ENCODE data around the gene TJP2. TPM values are rescaled to one million over a fixed set of nuclear protein-coding genes. Genes with fewer than 3 reads are reported as not detected.

TJP2 gene
- total RNA-seq, 3 donors from 2014 or later (not counting 1 experiment from before 2014, with no cell fraction given): 6.8 to 10.0 (median 9.6) TPM

DNA sequence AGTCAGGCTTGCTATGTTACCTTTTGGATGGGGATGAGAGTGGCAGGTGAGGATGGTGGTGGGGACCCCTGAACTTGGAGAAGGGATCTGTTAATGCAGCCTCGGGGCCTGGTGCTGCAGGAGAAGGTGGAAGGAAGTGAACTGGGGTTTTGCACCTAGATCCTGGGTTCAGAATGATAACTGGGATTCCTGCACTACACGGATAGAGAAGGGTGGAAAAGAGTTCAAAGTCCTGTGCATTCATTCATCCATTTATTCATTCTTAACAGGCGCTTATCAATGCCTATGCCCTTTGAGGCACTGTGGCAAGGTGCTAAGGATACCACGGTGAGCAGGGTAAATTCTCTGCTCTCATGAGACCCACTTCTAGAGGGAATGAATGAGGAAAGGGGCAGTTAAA lies 41.7 kb upstream of the TJP2 start:
- Mint-ChIP-seq H3K27ac (no peak overlapping the region), H3K9me3 (no peaks in the 10 kb centered on the region), H3K4me1 (no peaks in the 10 kb centered on the region), H3K27me3 (ENCODE audit: low read depth in 2 of 2) (no peaks in the 10 kb centered on the region), H3K4me3 (no peak overlapping the region), H3K36me3 (no peaks in the 10 kb centered on the region)
- 96% methylated on average over 3 of the region's 4 CpGs for WGBS (ENCODE audit: insufficient coverage)
- ATAC-seq (no peak), DNase-seq (no peak)
- Histone ChIP-seq H3K27ac (ENCODE audit: low read length) (no peak overlapping the region), H3K9me3 (ENCODE audit: control insufficient read depth, insufficient read depth, low read length) (no peaks in the 10 kb centered on the region), H3K4me1 (ENCODE audit: control insufficient read depth, insufficient read depth, low read length) (no peaks in the 10 kb centered on the region), H3K27me3 (ENCODE audit: control insufficient read depth, insufficient read depth, low read length) (no peaks in the 10 kb centered on the region), H3K4me3 (ENCODE audit: low read length) (no peak overlapping the region), H3K36me3 (ENCODE audit: control insufficient read depth, insufficient read depth, low read length) (no peaks in the 10 kb centered on the region)
- intact Hi-C loops (cut with micrococcal nuclease): no loop called here
- no peak for TF ChIP-seq CTCF (IDR thresholded peaks at IDR 0.05)

- TF ChIP-seq CTCF (IDR thresholded peaks at IDR 0.05): no peak
- Mint-ChIP-seq H3K36me3 (no peaks in the 10 kb centered on the region), H3K4me1 (no peaks in the 10 kb centered on the region), H3K4me3 (no peak overlapping the region), H3K9me3 (no peaks in the 10 kb centered on the region), H3K27me3 (ENCODE audit: low read depth in 2 of 2) (no peaks in the 10 kb centered on the region), H3K27ac (no peak overlapping the region)
- Histone ChIP-seq H3K27ac (ENCODE audit: low read length) (no peak overlapping the region), H3K9me3 (ENCODE audit: control insufficient read depth, insufficient read depth, low read length) (no peaks in the 10 kb centered on the region), H3K4me3 (ENCODE audit: low read length) (no peak overlapping the region), H3K36me3 (ENCODE audit: control insufficient read depth, insufficient read depth, low read length) (no peaks in the 10 kb centered on the region), H3K27me3 (ENCODE audit: control insufficient read depth, insufficient read depth, low read length) (no peaks in the 10 kb centered on the region), H3K4me1 (ENCODE audit: control insufficient read depth, insufficient read depth, low read length) (no peaks in the 10 kb centered on the region)
- ATAC-seq: no peak
- WGBS (ENCODE audit: insufficient coverage): 80% methylated on average over 6 of the region's 6 CpGs
- DNase-seq: no peak
- intact Hi-C loops (cut with micrococcal nuclease): no loop called here
Measured at GRCh38 chr9:69134412-69134811, 39.7 kb upstream of the TJP2 start.

DNA sequence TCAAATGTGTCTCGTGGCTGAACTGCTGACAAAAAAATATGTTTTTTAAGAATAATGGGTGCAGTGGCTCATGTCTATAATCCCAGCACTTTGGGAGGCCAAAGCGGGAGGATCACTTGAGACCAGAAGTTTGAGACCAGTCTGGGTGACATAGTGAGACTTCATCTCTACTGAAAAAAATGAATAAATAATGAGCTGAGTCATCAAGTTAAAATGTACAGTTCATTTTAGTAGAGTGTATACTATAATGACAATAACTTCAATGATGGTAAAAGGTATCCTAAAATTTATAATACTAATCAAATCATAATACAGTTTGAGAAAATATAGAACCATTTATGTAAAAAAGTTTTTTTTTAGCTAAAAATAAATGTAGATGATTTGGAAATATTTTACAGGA lies 37.9 kb upstream of the TJP2 start:
- DNase-seq (no peak), ATAC-seq (no peak)
- Mint-ChIP-seq H3K27ac (no peak overlapping the region), H3K4me1 (no peaks in the 10 kb centered on the region), H3K4me3 (no peak overlapping the region), H3K9me3 (no peaks in the 10 kb centered on the region), H3K27me3 (ENCODE audit: low read depth in 2 of 2) (no peaks in the 10 kb centered on the region), H3K36me3 (no peaks in the 10 kb centered on the region)
- Histone ChIP-seq H3K27ac (ENCODE audit: low read length) (no peak overlapping the region), H3K4me3 (ENCODE audit: low read length) (no peak overlapping the region), H3K36me3 (ENCODE audit: control insufficient read depth, insufficient read depth, low read length) (no peaks in the 10 kb centered on the region), H3K27me3 (ENCODE audit: control insufficient read depth, insufficient read depth, low read length) (no peaks in the 10 kb centered on the region), H3K4me1 (ENCODE audit: control insufficient read depth, insufficient read depth, low read length) (no peaks in the 10 kb centered on the region), H3K9me3 (ENCODE audit: control insufficient read depth, insufficient read depth, low read length) (no peaks in the 10 kb centered on the region)
- intact Hi-C loops (cut with micrococcal nuclease): no loop called here
- TF ChIP-seq CTCF (IDR thresholded peaks at IDR 0.05): no peak
- 86% methylated on average over 2 of the region's 2 CpGs for WGBS (ENCODE audit: insufficient coverage)

GRCh38 chr9:69136779-69137178 lies 37.3 kb upstream of the TJP2 start:
- no peak for TF ChIP-seq CTCF (IDR thresholded peaks at IDR 0.05)
- intact Hi-C loops (cut with micrococcal nuclease): no loop called here
- Mint-ChIP-seq H3K36me3 (no peaks in the 10 kb centered on the region), H3K27me3 (ENCODE audit: low read depth in 2 of 2) (no peaks in the 10 kb centered on the region), H3K4me1 (no peaks in the 10 kb centered on the region), H3K9me3 (no peaks in the 10 kb centered on the region), H3K4me3 (no peak overlapping the region), H3K27ac (no peak overlapping the region)
- H3K4me1 ChIP-seq (ENCODE audit: control insufficient read depth, insufficient read depth, low read length): no peaks in the 10 kb centered on the region
- 90% methylated on average over 7 of the region's 7 CpGs for WGBS (ENCODE audit: insufficient coverage)
- no peaks in the 10 kb centered on the region for H3K36me3 ChIP-seq (ENCODE audit: control insufficient read depth, insufficient read depth, low read length)
- DNase-seq (no peak), ATAC-seq (no peak)
- no peaks in the 10 kb centered on the region for H3K9me3 ChIP-seq (ENCODE audit: control insufficient read depth, insufficient read depth, low read length)
- H3K4me3 ChIP-seq (ENCODE audit: low read length): no peak overlapping the region
- no peaks in the 10 kb centered on the region for H3K27me3 ChIP-seq (ENCODE audit: control insufficient read depth, insufficient read depth, low read length)
- H3K27ac ChIP-seq (ENCODE audit: low read length): no peak overlapping the region
